ENCODE measurements around the gene VPS35L.

The VPS35L gene

GRCh38 chr16:19549673-19550072 lies 5.8 kb upstream of the VPS35L start:
- in situ Hi-C loops (cut with MboI; ENCODE audit: low sequenced_read_pairs) = no loop called here
- Histone ChIP-seq H3K4me3 (no peak overlapping the region), H3K36me3 (replicated peaks) (peaks cover 43% of the 10 kb centered on the region)

GRCh38 chr16:19555938-19556771 lies 652 bp downstream of the VPS35L start:
- peaks cover 7% of the 10 kb centered on the region; the same call in 1 of the 2 replicates for H3K4me1 ChIP-seq
- peak overlapping the region; percentile 77 for H3K4me3 ChIP-seq
- DNase-seq (ENCODE audit: low spot score in 2 of 2) = peak; percentile 87 to 93
- in situ Hi-C loops (cut with MboI; ENCODE audit: low sequenced_read_pairs) = loop anchor here (5.0 kb wide), 1 partner anchor 331 kb away; no protein-coding TSS in a partner anchor
- peaks cover 14% of the 10 kb centered on the region; the same call in 1 of the 2 replicates for H3K36me3 ChIP-seq (replicated peaks)
- no peaks in the 10 kb centered on the region for H3K27me3 ChIP-seq (ENCODE audit: low read depth)
- no peaks in the 10 kb centered on the region for H3K9me3 ChIP-seq

More at GRCh38 chr16:19549673-19550072, 5.8 kb upstream of the VPS35L start:
- no peak for DNase-seq (ENCODE audit: low spot score in 2 of 2)
- Histone ChIP-seq H3K4me1 (peaks cover 4% of the 10 kb centered on the region; the same call in 1 of the 2 replicates), H3K27me3 (ENCODE audit: low read depth) (no peaks in the 10 kb centered on the region), H3K9me3 (no peaks in the 10 kb centered on the region)

- DNase-seq (ENCODE audit: low spot score in 2 of 2) = peak; percentile 47 to 48
- Histone ChIP-seq H3K36me3 (replicated peaks) (0 out of 2 replicates have a peak, but pooled peaks cover under 1% of the 10 kb centered on the region), H3K27me3 (ENCODE audit: low read depth) (no peaks in the 10 kb centered on the region), H3K4me1 (peaks cover 6% of the 10 kb centered on the region; the same call in 1 of the 2 replicates), H3K4me3 (no peak overlapping the region), H3K9me3 (no peaks in the 10 kb centered on the region)
- in situ Hi-C loops (cut with MboI; ENCODE audit: low sequenced_read_pairs) = loop anchor here (5.0 kb wide), 1 partner anchor 328 kb away; no protein-coding TSS in a partner anchor
These were observed 3.9 kb downstream of the VPS35L start for GRCh38 chr16:19559242-19559910.

- H3K27me3 ChIP-seq (ENCODE audit: low read depth) = no peaks in the 10 kb centered on the region
- H3K4me3 ChIP-seq = no peak overlapping the region
- no peak for DNase-seq (ENCODE audit: low spot score in 2 of 2)
- H3K36me3 ChIP-seq (replicated peaks) = no peaks in the 10 kb centered on the region
- no peaks in the 10 kb centered on the region for H3K9me3 ChIP-seq
- in situ Hi-C loops (cut with MboI; ENCODE audit: low sequenced_read_pairs) = no loop called here
- no peaks in the 10 kb centered on the region; the same call in 1 of the 2 replicates for H3K4me1 ChIP-seq
These were observed 4.6 kb downstream of the VPS35L start for GRCh38 chr16:19560078-19560477.

GRCh38 chr16:19563377-19563776 lies 7.9 kb downstream of the VPS35L start:
- H3K9me3 ChIP-seq = no peaks in the 10 kb centered on the region
- no peak overlapping the region for H3K4me3 ChIP-seq
- no peaks in the 10 kb centered on the region for H3K27me3 ChIP-seq (ENCODE audit: low read depth)
- in situ Hi-C loops (cut with MboI; ENCODE audit: low sequenced_read_pairs) = no loop called here
- H3K4me1 ChIP-seq = no peaks in the 10 kb centered on the region
- H3K36me3 ChIP-seq (replicated peaks) = peaks cover 10% of the 10 kb centered on the region; the same call in 1 of the 2 replicates
- DNase-seq (ENCODE audit: low spot score in 2 of 2) = no peak

GRCh38 chr16:19566362-19566761 lies 10.9 kb downstream of the VPS35L start:
- H3K4me3 ChIP-seq = no peak overlapping the region
- H3K9me3 ChIP-seq = no peaks in the 10 kb centered on the region
- peaks cover 14% of the 10 kb centered on the region; the same call in 1 of the 2 replicates for H3K36me3 ChIP-seq (replicated peaks)
- DNase-seq (ENCODE audit: low spot score in 2 of 2) = no peak
- no peaks in the 10 kb centered on the region for H3K27me3 ChIP-seq (ENCODE audit: low read depth)
- H3K4me1 ChIP-seq = no peaks in the 10 kb centered on the region
- in situ Hi-C loops (cut with MboI; ENCODE audit: low sequenced_read_pairs) = no loop called here

GRCh38 chr16:19567560-19567959 lies 12.1 kb downstream of the VPS35L start:
- DNase-seq (ENCODE audit: low spot score in 2 of 2) = no peak
- Histone ChIP-seq H3K4me3 (no peak overlapping the region), H3K27me3 (ENCODE audit: low read depth) (no peaks in the 10 kb centered on the region), H3K9me3 (no peaks in the 10 kb centered on the region), H3K4me1 (no peaks in the 10 kb centered on the region), H3K36me3 (replicated peaks) (peaks cover 20% of the 10 kb centered on the region; the same call in 1 of the 2 replicates)
- in situ Hi-C loops (cut with MboI; ENCODE audit: low sequenced_read_pairs) = no loop called here

- DNase-seq (ENCODE audit: low spot score in 2 of 2) = no peak
- H3K9me3 ChIP-seq = no peaks in the 10 kb centered on the region
- H3K27me3 ChIP-seq (ENCODE audit: low read depth) = no peaks in the 10 kb centered on the region
- H3K36me3 ChIP-seq (replicated peaks) = peaks cover 26% of the 10 kb centered on the region
- no peaks in the 10 kb centered on the region for H3K4me1 ChIP-seq
- in situ Hi-C loops (cut with MboI; ENCODE audit: low sequenced_read_pairs) = no loop called here
- no peak overlapping the region for H3K4me3 ChIP-seq
These were observed 18.5 kb downstream of the VPS35L start for GRCh38 chr16:19573997-19574396.

GRCh38 chr16:19574615-19575014 lies 19.1 kb downstream of the VPS35L start:
- no peaks in the 10 kb centered on the region for H3K4me1 ChIP-seq
- peaks cover 26% of the 10 kb centered on the region for H3K36me3 ChIP-seq (replicated peaks)
- no peak for DNase-seq (ENCODE audit: low spot score in 2 of 2)
- no peaks in the 10 kb centered on the region for H3K27me3 ChIP-seq (ENCODE audit: low read depth)
- no peak overlapping the region for H3K4me3 ChIP-seq
- no peaks in the 10 kb centered on the region for H3K9me3 ChIP-seq
- in situ Hi-C loops (cut with MboI; ENCODE audit: low sequenced_read_pairs) = no loop called here

- DNase-seq (ENCODE audit: low spot score in 2 of 2) = no peak
- in situ Hi-C loops (cut with MboI; ENCODE audit: low sequenced_read_pairs) = no loop called here
- Histone ChIP-seq H3K36me3 (replicated peaks) (peaks cover 25% of the 10 kb centered on the region), H3K9me3 (no peaks in the 10 kb centered on the region), H3K4me1 (no peaks in the 10 kb centered on the region), H3K27me3 (ENCODE audit: low read depth) (no peaks in the 10 kb centered on the region), H3K4me3 (no peak overlapping the region)
These were observed 23.0 kb downstream of the VPS35L start for GRCh38 chr16:19578378-19578971.

- no peaks in the 10 kb centered on the region for H3K9me3 ChIP-seq
- H3K4me3 ChIP-seq = no peak overlapping the region
- H3K4me1 ChIP-seq = no peaks in the 10 kb centered on the region; the same call in 1 of the 2 replicates
- DNase-seq (ENCODE audit: low spot score in 2 of 2) = no peak
- H3K36me3 ChIP-seq (replicated peaks) = peaks cover 14% of the 10 kb centered on the region
- H3K27me3 ChIP-seq (ENCODE audit: low read depth) = no peaks in the 10 kb centered on the region
- in situ Hi-C loops (cut with MboI; ENCODE audit: low sequenced_read_pairs) = no loop called here
These were observed 26.7 kb downstream of the VPS35L start for GRCh38 chr16:19582050-19582831.

GRCh38 chr16:19583665-19584300 lies 28.3 kb downstream of the VPS35L start:
- Histone ChIP-seq H3K4me3 (no peak overlapping the region), H3K27me3 (ENCODE audit: low read depth) (no peaks in the 10 kb centered on the region), H3K36me3 (replicated peaks) (peaks cover 10% of the 10 kb centered on the region), H3K4me1 (no peaks in the 10 kb centered on the region; the same call in 1 of the 2 replicates), H3K9me3 (no peaks in the 10 kb centered on the region)
- in situ Hi-C loops (cut with MboI; ENCODE audit: low sequenced_read_pairs) = no loop called here
- DNase-seq (ENCODE audit: low spot score in 2 of 2) = peak; percentile 34 to 44

Measured in HAP-1 (cell line).